H1 (cell line): Measurements from ENCODE around the gene GUCY1A1. TPM values are rescaled to one million over a fixed set of nuclear protein-coding genes. Genes with fewer than 3 reads are reported as not detected.

Experiments used
- BACH1 ChIP-seq: IDR thresholded peaks from 2 replicates; pipeline ENCODE4 v1.6.1; 2012; ENCODE audit warnings: low read length, improper control_type of control experiment
- POU5F1 ChIP-seq: IDR thresholded peaks from 2 replicates; pipeline ENCODE4 v1.6.1; 2011; ENCODE audit warnings: low read depth, mild to moderate bottlenecking, low read length, moderate library complexity
- polyA plus RNA-seq, 7 experiments: library from polyadenylated mRNA; depleted of rRNA in 3 of 7; stranded (reverse) in 5 of 7; unstranded in 2 of 7; fragments of >200 nt in 5 of 7; fragments of 200-250 nt in 2 of 7; gene quantifications; 1 replicate in 5 of 7; 2 replicates in 1 of 7; 4 replicates in 1 of 7; pipeline versions ENCODE4 v1.2.1 to v1.2.3, GENCODE V29; 2011 to 2013; ENCODE audit warnings: missing spikeins in 2 of 7, mixed read lengths in 2 of 7
- total RNA-seq: library from RNA; stranded (reverse); fragmentation: NEBNext Ultra II Directional; extraction: Animal tissue kit (Norgen Biotek cat#: 25700); gene quantifications from 2 replicates; pipeline ENCODE4 v1.2.1, GENCODE V29; 2021

GUCY1A1 gene
- total and polyA plus RNA-seq, 2 of the 8 experiments (the other 6 are each of a cell fraction or from before 2014, with no cell fraction given), result not detected

DNA sequence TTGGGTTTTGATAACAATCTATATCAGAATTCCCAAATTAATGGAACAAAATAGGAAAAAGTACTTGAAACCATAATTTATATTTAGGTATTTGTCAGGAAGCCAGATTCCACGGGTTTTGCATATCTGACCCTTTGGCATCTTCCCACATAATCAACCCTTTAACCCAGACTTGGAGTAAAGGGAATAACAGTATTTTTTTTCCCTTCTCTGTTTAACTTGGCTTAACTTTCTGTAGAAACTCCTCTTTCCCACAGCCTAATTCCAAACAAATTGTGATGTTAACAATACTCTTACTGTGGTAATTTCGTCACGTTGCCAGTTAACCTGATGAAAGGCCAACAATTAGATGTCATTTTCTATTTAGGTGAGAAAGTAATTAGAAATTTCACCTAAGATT, 49.4 kb upstream of the GUCY1A1 start (continued):
- no peak for TF ChIP-seq POU5F1
- no peak for TF ChIP-seq BACH1
